ENCODE results near the gene TMEM61.

GRCh38 chr1:54952950-54953718 is 27.3 kb upstream of the TMEM61 start:
- no peak for TF ChIP-seq POLR2A (IDR thresholded peaks at IDR 0.05)
- no peak for TF ChIP-seq CTCF (IDR thresholded peaks at IDR 0.05)
- TF ChIP-seq POLR2AphosphoS5 (IDR thresholded peaks at IDR 0.05) = no peak
